Measurements from ENCODE around the gene USP40.
"Not testable (repeated sequence)": the region's sequence is repeated elsewhere in the genome, so short reads cannot be mapped to it uniquely, and the experiment has no call there.

Gene USP40

GRCh38 chr2:233566141-233566956, at the start of gene USP40:
USP40 (minus strand) TSS chr2:233566782; CDS start chr2:233565554, 1,228 bp downstream.
- DNase-seq, result peak; percentile 90

GRCh38 chr2:233611284-233611683, 44.7 kb upstream of the USP40 start:
- no peak for DNase-seq

- no peak for DNase-seq
Observed at GRCh38 chr2:233605680-233606079, 39.1 kb upstream of the USP40 start.

GRCh38 chr2:233604826-233605225, 38.2 kb upstream of the USP40 start:
- DNase-seq, result no peak

- DNase-seq, result no peak
Observed at GRCh38 chr2:233603520-233603919, 36.9 kb upstream of the USP40 start.

GRCh38 chr2:233602076-233602475, 35.5 kb upstream of the USP40 start:
- DNase-seq, result no peak

- no peak for DNase-seq
Observed at GRCh38 chr2:233600386-233600785, 33.8 kb upstream of the USP40 start.

- DNase-seq, result no peak
Observed at GRCh38 chr2:233598952-233599351, 32.4 kb upstream of the USP40 start.

GRCh38 chr2:233597522-233597921, 30.9 kb upstream of the USP40 start:
- no peak for DNase-seq

- DNase-seq, result no peak
Observed at GRCh38 chr2:233593201-233593600, 26.6 kb upstream of the USP40 start.

GRCh38 chr2:233592706-233593105, 26.1 kb upstream of the USP40 start:
- not testable (repeated sequence) for DNase-seq

- no peak for DNase-seq
Observed at GRCh38 chr2:233588400-233588799, 21.8 kb upstream of the USP40 start.

GRCh38 chr2:233584210-233584609, 17.6 kb upstream of the USP40 start:
- DNase-seq, result no peak

GRCh38 chr2:233583217-233583965, 16.8 kb upstream of the USP40 start:
- not testable (repeated sequence) for DNase-seq

GRCh38 chr2:233577341-233577740, 10.8 kb upstream of the USP40 start:
- not testable (repeated sequence) for DNase-seq

GRCh38 chr2:233572468-233572867, 5.9 kb upstream of the USP40 start:
- no peak for DNase-seq

- no peak for DNase-seq
Observed at GRCh38 chr2:233571462-233571861, 4.9 kb upstream of the USP40 start.

- no peak for DNase-seq
Observed at GRCh38 chr2:233571001-233571400, 4.4 kb upstream of the USP40 start.

- DNase-seq, result no peak
Observed at GRCh38 chr2:233565685-233566140, 869 bp downstream of the USP40 start.

GRCh38 chr2:233563663-233564430, 2.7 kb downstream of the USP40 start:
- DNase-seq, result no peak

- DNase-seq, result no peak
Observed at GRCh38 chr2:233556881-233557736, 9.5 kb downstream of the USP40 start.

- DNase-seq, result no peak
Observed at GRCh38 chr2:233553366-233553765, 13.2 kb downstream of the USP40 start.

Measured in SHP77 treated with DMSO at 0.1 percent for 48 hours (cell line).